Colonic mucosa (tissue), 4 donors: Measurements from ENCODE around the gene RTN4R. TPM values are rescaled to one million over a fixed set of nuclear protein-coding genes. Genes with fewer than 3 reads are reported as not detected.

Experiments used
- DNase-seq: peaks from one replicate; pipeline ENCODE4 v3.0.0-alpha.2; 2020
- H3K27ac ChIP-seq: fragments of 200-600 bp; one replicate; pipeline ENCODE4 v1.8.0; 2021
- H3K27me3 ChIP-seq: fragments of 200-600 bp; one replicate; pipeline ENCODE4 v1.8.0; 2021
- H3K36me3 ChIP-seq: fragments of 200-600 bp; one replicate; pipeline ENCODE4 v1.8.0; 2021
- H3K4me1 ChIP-seq: fragments of 200-600 bp; one replicate; pipeline ENCODE4 v1.8.0; 2021; ENCODE audit warnings: mild to moderate bottlenecking
- H3K4me3 ChIP-seq: fragments of 200-600 bp; one replicate; pipeline ENCODE4 v1.8.0; 2021
- H3K9ac ChIP-seq, 2 donors: one replicate each; pipeline ENCODE4 v1.7.0; 2013; ENCODE audit warnings: control low read depth in 2 of 2, low read depth in 2 of 2, low read length in 2 of 2
- H3K9me3 ChIP-seq: fragments of 200-600 bp; one replicate; pipeline ENCODE4 v1.8.0; 2021
- intact Hi-C: fragments of 100-400 bp; cut with DNase I; formaldehyde crosslinking; loops from one replicate; pipeline ENCODE4 v1.14.1; 2022
- total RNA-seq, 2 donors: library from RNA; stranded (reverse); fragmentation: NEBNext Ultra II Directional in 1 of 2; extraction: Animal tissue kit (Norgen Biotek cat#: 25700) in 1 of 2; gene quantifications; one replicate each; pipeline ENCODE4 v1.2.1, GENCODE V29; 2021
- TF ChIP-seq, protein P1 (sequence below): fragments of 200-600 bp; IDR thresholded peaks from one replicate; pipeline ENCODE4 v1.8.0; 2022; ENCODE audit warnings: antibody characterized with exemption, mild to moderate bottlenecking
- donor health status: healthy.
- donor health status: DM: no; HTN: no; CAD: no.
- donor health status: DM: no; HTN: no; CAD: no.

The RTN4R gene
- total RNA-seq, 2 donors from 2014 or later: 6.1 to 8.5 TPM

GRCh38 chr22:20213833-20214708, 54.0 kb downstream of the RTN4R start:
- intact Hi-C loops: no loop called here
- no peaks in the 10 kb centered on the region for H3K4me1 ChIP-seq
- H3K27ac ChIP-seq: no peak overlapping the region
- H3K27me3 ChIP-seq: no peaks in the 10 kb centered on the region
- TF ChIP-seq, protein P1, sequence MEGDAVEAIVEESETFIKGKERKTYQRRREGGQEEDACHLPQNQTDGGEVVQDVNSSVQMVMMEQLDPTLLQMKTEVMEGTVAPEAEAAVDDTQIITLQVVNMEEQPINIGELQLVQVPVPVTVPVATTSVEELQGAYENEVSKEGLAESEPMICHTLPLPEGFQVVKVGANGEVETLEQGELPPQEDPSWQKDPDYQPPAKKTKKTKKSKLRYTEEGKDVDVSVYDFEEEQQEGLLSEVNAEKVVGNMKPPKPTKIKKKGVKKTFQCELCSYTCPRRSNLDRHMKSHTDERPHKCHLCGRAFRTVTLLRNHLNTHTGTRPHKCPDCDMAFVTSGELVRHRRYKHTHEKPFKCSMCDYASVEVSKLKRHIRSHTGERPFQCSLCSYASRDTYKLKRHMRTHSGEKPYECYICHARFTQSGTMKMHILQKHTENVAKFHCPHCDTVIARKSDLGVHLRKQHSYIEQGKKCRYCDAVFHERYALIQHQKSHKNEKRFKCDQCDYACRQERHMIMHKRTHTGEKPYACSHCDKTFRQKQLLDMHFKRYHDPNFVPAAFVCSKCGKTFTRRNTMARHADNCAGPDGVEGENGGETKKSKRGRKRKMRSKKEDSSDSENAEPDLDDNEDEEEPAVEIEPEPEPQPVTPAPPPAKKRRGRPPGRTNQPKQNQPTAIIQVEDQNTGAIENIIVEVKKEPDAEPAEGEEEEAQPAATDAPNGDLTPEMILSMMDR: no peak
- no peaks in the 10 kb centered on the region for H3K36me3 ChIP-seq
- DNase-seq: no peak
- no peaks in the 10 kb centered on the region for H3K9me3 ChIP-seq
- no peak overlapping the region for H3K4me3 ChIP-seq
- no peak overlapping the region for H3K9ac ChIP-seq

GRCh38 chr22:20212754-20213699, 55.1 kb downstream of the RTN4R start:
- intact Hi-C loops: no loop called here
- Histone ChIP-seq H3K9me3 (no peaks in the 10 kb centered on the region), H3K27me3 (no peaks in the 10 kb centered on the region), H3K4me1 (no peaks in the 10 kb centered on the region), H3K9ac (no peak overlapping the region), H3K27ac (no peak overlapping the region), H3K36me3 (no peaks in the 10 kb centered on the region), H3K4me3 (no peak overlapping the region)
- TF ChIP-seq, protein P1: no peak
- DNase-seq: no peak

DNA sequence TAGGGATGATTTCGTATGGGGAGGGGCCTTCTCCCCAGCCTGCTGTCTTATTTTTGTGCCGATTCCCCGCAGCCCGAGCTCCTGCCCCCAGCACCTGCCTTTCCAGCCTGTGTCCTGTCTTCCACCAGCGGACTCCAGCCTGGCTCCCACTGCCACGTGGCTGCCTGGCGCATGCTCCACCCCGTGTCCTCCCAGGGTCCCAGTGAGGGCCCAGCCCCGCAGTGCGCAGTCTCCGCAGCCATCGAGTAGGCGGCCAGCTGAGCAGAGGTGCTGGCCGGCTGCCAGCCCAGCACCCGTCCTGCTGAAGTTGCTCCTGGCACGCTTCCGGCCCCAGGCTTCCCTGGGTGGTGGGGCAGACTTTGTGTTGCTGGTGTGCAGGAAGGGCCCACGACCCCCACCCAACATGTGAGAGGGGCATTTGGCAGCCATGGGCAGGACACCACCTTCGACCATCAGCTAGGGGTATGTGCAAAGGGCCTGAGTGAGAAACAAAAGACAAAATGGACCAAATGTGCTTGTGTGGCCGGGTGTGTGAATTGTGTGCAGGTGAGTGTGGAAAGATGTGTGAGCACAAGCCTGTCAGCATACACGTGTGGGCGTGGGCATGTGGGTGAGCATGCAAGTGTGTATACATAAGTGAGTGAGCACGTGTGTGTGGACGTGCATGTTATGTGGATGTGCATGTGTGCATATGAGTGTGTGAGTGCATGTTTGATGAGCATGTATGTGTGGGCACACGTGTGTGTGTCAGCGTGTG, 55.9 kb downstream of the RTN4R start:
- H3K27me3 ChIP-seq: no peaks in the 10 kb centered on the region
- H3K36me3 ChIP-seq: no peaks in the 10 kb centered on the region
- peaks cover 2% of the 10 kb centered on the region for H3K4me1 ChIP-seq
- no peak overlapping the region for H3K27ac ChIP-seq
- TF ChIP-seq, protein P1: no peak
- peak overlapping the region in 1 of 2 donors; percentile 17 for H3K9ac ChIP-seq
- no peak overlapping the region for H3K4me3 ChIP-seq
- H3K9me3 ChIP-seq: no peaks in the 10 kb centered on the region
- intact Hi-C loops: no loop called here
- no peak for DNase-seq

DNA sequence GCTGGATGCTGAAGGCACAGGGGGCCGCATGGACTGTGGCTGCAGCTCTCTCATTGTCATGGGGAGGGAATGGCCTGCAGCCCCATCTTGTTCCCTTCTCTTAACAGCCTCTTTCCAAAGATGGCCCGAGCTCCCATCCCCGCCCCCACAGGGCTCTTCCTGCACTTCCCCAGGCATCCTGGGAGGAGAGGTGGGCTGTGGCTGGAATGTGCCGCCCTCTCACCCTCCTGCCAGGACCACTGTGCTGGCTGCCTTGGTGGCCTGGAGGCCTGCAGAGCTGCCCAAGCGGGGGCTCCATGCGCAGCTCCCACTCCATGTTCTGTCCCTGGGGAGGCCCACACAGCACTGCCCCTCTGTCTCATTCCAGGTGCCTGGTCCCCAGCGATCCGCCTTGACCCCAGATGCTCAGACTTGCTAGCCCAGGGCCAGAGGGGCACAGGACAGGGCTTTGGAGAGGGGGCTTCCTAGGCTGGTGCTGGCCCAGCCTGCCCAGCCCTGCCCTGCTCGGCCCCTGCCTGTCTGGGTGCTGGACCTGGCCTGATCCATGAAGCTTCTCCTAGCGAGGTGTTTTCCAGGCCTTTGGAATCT, 56.6 kb downstream of the RTN4R start:
- Histone ChIP-seq H3K27ac (no peak overlapping the region), H3K9me3 (no peaks in the 10 kb centered on the region), H3K27me3 (no peaks in the 10 kb centered on the region), H3K9ac (peak overlapping the region in 1 of 2 donors; percentile 17), H3K4me1 (peaks cover 6% of the 10 kb centered on the region), H3K36me3 (no peaks in the 10 kb centered on the region), H3K4me3 (no peak overlapping the region)
- no peak for DNase-seq
- intact Hi-C loops: no loop called here
- TF ChIP-seq, protein P1: no peak
